IPS-15b (cell line): ENCODE measurements around the gene RNF126.
A peak's percentile ranks its signal among the peaks of the same experiment; 100 is the strongest.

Experiments
- H3K27me3 ChIP-seq: one replicate; pipeline ENCODE4 v1.6.1; 2013; ENCODE audit warnings: low read length; ENCODE audit not compliant: control insufficient read depth, insufficient read depth
- H3K36me3 ChIP-seq: one replicate; pipeline ENCODE4 v1.6.1; 2013; ENCODE audit warnings: low read length; ENCODE audit not compliant: control insufficient read depth, insufficient read depth
- H3K4me1 ChIP-seq: one replicate; pipeline ENCODE4 v1.6.1; 2013; ENCODE audit warnings: mild to moderate bottlenecking, low read length; ENCODE audit not compliant: control insufficient read depth, insufficient read depth
- H3K4me3 ChIP-seq: one replicate; pipeline ENCODE4 v1.5.1; 2013; ENCODE audit warnings: low read depth, low read length
- H3K9ac ChIP-seq: one replicate; pipeline ENCODE4 v1.6.1; 2013; ENCODE audit warnings: low read depth, mild to moderate bottlenecking, low read length
- H3K9me3 ChIP-seq: one replicate; pipeline ENCODE4 v1.6.1; 2013; ENCODE audit warnings: mild to moderate bottlenecking, low read length; ENCODE audit not compliant: control insufficient read depth, insufficient read depth

Gene RNF126

GRCh38 chr19:681029-682019 lies 18.3 kb upstream of the RNF126 start:
- H3K9ac ChIP-seq, result no peak overlapping the region

GRCh38 chr19:680287-681028 lies 17.4 kb upstream of the RNF126 start:
- peak overlapping the region; percentile 28 for H3K9ac ChIP-seq
- H3K9me3 ChIP-seq, result no peaks in the 10 kb centered on the region
- H3K4me1 ChIP-seq, result no peaks in the 10 kb centered on the region
- H3K27me3 ChIP-seq, result peaks cover 7% of the 10 kb centered on the region
- peak overlapping the region; percentile 69 for H3K4me3 ChIP-seq
- no peaks in the 10 kb centered on the region for H3K36me3 ChIP-seq

More at GRCh38 chr19:681029-682019, 18.3 kb upstream of the RNF126 start:
- Histone ChIP-seq H3K9me3 (no peaks in the 10 kb centered on the region), H3K4me3 (peak overlapping the region; percentile 69), H3K4me1 (no peaks in the 10 kb centered on the region), H3K27me3 (peaks cover 5% of the 10 kb centered on the region), H3K36me3 (no peaks in the 10 kb centered on the region)

- Histone ChIP-seq H3K4me3 (peak overlapping the region; percentile 59), H3K27me3 (peaks cover 7% of the 10 kb centered on the region), H3K36me3 (no peaks in the 10 kb centered on the region), H3K4me1 (no peaks in the 10 kb centered on the region), H3K9ac (no peak overlapping the region), H3K9me3 (no peaks in the 10 kb centered on the region)
These were observed 16.6 kb upstream of the RNF126 start for GRCh38 chr19:679418-680286.

- H3K9ac ChIP-seq, result no peak overlapping the region
- peaks cover 7% of the 10 kb centered on the region for H3K27me3 ChIP-seq
- no peaks in the 10 kb centered on the region for H3K9me3 ChIP-seq
- H3K4me1 ChIP-seq, result no peaks in the 10 kb centered on the region
- H3K4me3 ChIP-seq, result peak overlapping the region; percentile 59
- no peaks in the 10 kb centered on the region for H3K36me3 ChIP-seq
These were observed 15.9 kb upstream of the RNF126 start for GRCh38 chr19:678791-679388.

GRCh38 chr19:677601-678436 lies 14.8 kb upstream of the RNF126 start:
- H3K4me1 ChIP-seq, result no peaks in the 10 kb centered on the region
- H3K4me3 ChIP-seq, result no peak overlapping the region
- H3K27me3 ChIP-seq, result peaks cover 7% of the 10 kb centered on the region
- H3K36me3 ChIP-seq, result no peaks in the 10 kb centered on the region
- no peaks in the 10 kb centered on the region for H3K9me3 ChIP-seq
- H3K9ac ChIP-seq, result no peak overlapping the region

- no peaks in the 10 kb centered on the region for H3K36me3 ChIP-seq
- peaks cover 7% of the 10 kb centered on the region for H3K27me3 ChIP-seq
- no peaks in the 10 kb centered on the region for H3K4me1 ChIP-seq
- H3K9ac ChIP-seq, result no peak overlapping the region
- H3K9me3 ChIP-seq, result no peaks in the 10 kb centered on the region
- no peak overlapping the region for H3K4me3 ChIP-seq
These were observed 14.2 kb upstream of the RNF126 start for GRCh38 chr19:677201-677600.

GRCh38 chr19:676339-677105 lies 13.5 kb upstream of the RNF126 start, which contains the start of gene FSTL3:
FSTL3 (plus strand) TSS chr19:676392; CDS start chr19:676424, 32 bp downstream.
- Histone ChIP-seq H3K9ac (no peak within 1 kb of the TSS), H3K9me3 (no peaks in the 10 kb centered on the region), H3K27me3 (peaks cover 7% of the 10 kb centered on the region), H3K36me3 (no peaks in the 10 kb centered on the region), H3K4me3 (no peak within 1 kb of the TSS), H3K4me1 (no peaks in the 10 kb centered on the region)

GRCh38 chr19:676007-676338 lies 13.0 kb upstream of the RNF126 start:
- Histone ChIP-seq H3K36me3 (no peaks in the 10 kb centered on the region), H3K9me3 (no peaks in the 10 kb centered on the region), H3K9ac (no peak overlapping the region), H3K4me3 (no peak overlapping the region), H3K27me3 (peaks cover 7% of the 10 kb centered on the region), H3K4me1 (no peaks in the 10 kb centered on the region)

- no peaks in the 10 kb centered on the region for H3K4me1 ChIP-seq
- peaks cover 7% of the 10 kb centered on the region for H3K27me3 ChIP-seq
- no peak overlapping the region for H3K9ac ChIP-seq
- H3K9me3 ChIP-seq, result no peaks in the 10 kb centered on the region
- H3K4me3 ChIP-seq, result no peak overlapping the region
- H3K36me3 ChIP-seq, result no peaks in the 10 kb centered on the region
These were observed 11.5 kb upstream of the RNF126 start for GRCh38 chr19:674282-675151.
